Activated naive CD8-positive, alpha-beta T cell treated with anti-CD3 and anti-CD28 coated beads, Interleukin-2, amount 50 U/mL, for 16 hours (primary cell): ENCODE measurements around the gene INPP5F.
"Not testable (repeated sequence)": the region's sequence is repeated elsewhere in the genome, so short reads cannot be mapped to it uniquely, and the experiment has no call there.

Experiments used
- DNase-seq: peaks from one replicate; pipeline ENCODE4 v3.0.0-alpha.2; 2020; ENCODE audit warnings: low read depth, low spot score

INPP5F gene

DNA sequence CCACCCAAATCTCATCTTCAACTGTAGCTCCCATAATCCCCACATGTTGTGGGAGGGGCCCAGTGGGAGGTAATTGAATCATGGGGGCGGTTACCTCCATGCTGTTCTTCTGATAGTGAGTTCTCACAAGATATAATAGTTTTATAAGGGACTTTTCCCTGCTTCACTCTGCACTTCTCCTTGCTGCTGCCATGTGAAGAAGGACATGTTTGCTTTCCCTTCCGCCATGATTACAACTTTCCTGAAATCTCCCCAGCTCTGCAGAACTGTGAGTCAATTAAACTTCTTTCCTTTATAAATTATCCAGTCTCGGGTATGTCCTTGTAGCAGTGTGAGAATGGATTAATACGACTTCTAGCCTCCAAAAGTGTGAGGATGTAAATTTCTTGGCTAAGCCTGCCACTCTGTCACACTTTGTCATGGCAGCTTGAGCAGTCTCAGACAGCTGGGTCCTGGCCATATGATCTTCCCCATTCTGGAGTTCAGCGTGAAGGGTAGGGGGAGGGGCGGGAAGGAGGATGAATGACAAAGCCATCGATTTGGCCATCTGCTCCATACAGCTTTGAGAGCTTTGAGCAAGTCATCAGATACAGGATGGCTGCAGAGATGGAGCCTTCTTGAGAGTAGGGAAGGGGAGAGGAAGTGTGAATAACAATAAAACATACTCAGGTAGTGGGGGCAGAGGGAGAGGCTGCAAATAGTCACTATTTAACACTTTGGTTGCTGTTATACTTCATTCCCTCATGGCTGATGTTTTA is 19.1 kb upstream of the INPP5F start:
- no peak for DNase-seq

DNA sequence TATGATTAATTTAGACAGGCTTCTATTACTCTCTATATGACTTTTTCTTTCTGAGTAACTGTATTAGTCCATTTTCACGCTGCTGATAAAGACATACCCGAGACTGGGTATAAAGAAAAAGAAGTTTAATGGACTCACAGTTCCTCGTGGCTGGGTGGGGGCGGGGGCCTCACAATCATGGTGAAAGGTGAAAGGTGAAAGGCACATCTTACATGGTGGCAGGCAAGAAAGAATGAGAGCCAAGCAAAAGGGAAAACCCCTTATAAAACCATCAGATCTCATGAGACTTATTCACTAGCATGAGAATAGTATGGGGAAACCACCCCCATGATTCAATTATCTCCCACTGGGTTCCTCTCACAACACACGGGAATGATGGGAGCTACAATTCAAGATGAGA is 18.5 kb upstream of the INPP5F start:
- DNase-seq, result not testable (repeated sequence)

DNA sequence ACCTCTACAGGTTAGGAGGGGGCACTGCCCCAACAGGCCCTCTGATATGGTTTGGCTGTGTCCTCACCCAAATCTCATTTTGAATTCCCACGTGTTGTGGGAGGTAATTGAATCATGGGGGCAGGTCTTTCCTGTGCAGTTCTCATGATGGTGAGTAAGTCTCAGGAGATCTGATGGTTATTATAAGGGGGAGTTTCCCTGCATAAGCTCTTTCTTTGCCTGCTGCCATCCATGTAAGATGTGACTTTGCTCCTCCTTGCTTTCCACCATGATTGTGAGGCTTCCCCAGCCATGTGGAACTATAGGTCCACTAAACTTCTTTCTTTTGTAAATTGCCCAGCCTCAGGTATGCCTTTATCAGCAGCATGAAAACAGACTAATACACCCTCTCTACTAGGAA is 14.9 kb upstream of the INPP5F start:
- DNase-seq, result not testable (repeated sequence)

DNA sequence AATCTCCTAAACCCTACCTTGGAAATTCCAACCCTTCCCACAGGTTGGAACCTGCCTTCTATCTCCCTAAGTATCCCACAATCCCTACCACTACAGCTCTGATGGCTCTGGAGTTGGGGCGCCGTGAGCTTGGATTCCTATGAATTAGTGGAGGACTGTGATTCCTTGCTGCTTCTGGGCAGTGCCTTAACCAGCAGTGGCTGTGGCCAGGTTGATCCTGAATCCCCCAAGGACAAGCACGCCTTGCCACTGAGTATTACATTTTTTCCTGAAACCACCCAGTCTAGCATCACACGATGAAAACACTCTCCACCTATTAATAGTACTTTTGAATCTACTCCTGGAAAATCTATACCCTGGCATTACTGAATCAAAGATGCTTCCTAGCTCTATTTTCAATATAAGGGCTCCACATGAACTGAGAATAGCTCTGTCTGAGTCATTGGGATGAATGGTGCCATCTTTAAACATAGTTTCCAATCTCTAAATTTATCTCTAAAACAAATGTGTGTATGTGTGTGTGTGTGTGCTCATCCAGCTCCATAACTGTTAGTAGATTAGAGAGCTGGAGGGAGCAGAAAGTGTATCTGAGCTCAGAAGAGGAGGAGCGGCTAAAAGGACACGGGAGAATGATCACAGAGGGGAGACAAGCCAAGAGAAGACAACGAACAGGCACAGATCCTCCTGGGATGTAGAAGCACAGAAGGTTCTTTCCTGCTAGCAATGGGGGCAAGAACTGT is 11.9 kb upstream of the INPP5F start:
- DNase-seq, result no peak

DNA sequence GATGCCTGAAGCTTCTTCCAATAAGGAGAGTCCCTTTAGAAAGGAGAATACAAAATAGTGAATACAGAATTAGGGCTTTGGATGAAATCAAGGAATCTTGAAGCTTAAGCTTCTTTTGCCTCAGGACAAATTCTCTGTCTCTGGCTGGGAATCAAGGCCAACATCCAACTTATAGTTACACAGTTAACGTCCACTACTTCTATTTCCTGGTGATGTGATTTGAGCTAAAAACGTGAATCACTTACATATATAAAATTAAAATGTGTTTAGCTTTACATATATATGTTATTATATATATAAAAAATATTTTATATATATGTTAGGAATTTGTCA is 11.4 kb upstream of the INPP5F start:
- DNase-seq, result no peak

DNA sequence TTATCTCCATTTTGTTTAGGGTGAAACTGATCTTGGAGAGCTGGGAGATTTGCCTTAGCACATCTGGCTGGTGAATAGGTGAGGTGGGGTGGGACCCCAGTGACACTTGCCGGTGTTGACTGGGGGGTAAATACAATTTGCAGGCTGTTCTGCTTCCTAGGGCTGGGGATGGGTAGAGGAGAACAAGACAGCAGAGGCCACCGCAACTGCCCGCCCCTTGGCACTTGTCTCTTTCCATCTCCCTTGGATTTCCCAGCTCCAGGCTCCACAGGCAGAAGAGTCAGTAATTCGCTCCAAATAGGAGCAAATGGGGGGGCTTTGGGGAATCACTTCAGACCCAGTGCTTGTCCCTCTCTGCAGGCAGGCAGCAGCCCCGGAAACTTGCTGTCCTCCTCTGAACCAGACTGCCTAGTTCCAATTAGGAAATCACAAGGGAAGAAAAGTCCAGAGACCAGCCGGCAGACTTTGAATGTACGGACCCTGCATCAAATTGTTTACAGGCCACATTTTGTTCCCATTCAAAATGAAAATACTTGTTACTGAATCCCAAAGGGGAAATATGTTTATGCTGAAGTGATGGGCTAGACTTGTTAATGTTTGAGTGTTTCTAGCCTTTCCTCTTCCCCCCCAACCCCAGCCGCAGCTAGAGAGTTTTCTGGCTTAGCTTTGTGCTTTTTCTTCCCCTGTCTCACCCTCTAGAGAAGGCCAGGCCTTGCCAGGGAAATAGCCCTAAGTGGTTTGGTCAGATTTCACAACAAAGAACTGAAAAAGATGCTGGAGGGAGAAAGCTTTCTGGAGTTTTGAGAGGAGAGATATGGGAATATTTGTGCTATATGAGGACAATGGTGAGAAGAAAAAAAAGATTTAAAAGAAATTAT is 10.0 kb upstream of the INPP5F start:
- DNase-seq, result no peak

DNA sequence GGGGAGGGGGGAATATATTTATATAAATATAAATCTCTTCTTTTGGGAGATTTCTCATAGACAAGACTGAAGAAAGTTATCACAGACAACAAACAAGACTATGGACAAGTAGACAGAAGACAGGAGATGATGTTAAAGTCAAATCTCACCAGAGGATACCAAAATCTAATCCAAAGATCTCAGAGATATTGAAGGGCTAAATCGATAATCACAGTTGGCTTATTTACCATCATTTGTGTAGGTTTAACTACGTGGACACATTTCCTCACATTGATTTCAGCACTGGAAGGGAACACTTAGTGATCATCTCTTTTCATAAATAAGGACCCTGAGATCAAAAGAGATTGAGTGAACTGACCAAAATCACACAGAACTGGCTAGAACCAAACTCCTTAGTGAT is 2.7 kb upstream of the INPP5F start:
- DNase-seq, result no peak

DNA sequence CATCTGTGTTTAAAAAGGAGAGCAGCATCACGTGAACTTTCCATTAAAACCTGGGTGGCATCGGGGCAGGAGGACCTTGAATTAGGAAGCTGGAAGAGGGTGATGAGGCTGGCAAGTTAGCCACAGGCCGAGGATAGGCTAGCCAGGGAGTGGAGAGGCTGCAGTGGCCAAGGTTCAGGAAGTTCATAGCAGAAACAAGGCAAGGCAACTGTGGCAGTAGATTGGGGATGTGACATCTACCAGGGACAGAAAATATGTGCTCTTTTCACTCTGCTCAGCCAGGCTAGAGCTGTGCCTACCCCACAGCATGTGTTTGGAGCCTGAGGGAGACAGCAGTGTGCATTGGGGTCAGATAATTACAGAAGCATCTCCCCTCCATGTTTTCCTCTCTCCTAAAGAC is 2.2 kb upstream of the INPP5F start:
- DNase-seq, result no peak

DNA sequence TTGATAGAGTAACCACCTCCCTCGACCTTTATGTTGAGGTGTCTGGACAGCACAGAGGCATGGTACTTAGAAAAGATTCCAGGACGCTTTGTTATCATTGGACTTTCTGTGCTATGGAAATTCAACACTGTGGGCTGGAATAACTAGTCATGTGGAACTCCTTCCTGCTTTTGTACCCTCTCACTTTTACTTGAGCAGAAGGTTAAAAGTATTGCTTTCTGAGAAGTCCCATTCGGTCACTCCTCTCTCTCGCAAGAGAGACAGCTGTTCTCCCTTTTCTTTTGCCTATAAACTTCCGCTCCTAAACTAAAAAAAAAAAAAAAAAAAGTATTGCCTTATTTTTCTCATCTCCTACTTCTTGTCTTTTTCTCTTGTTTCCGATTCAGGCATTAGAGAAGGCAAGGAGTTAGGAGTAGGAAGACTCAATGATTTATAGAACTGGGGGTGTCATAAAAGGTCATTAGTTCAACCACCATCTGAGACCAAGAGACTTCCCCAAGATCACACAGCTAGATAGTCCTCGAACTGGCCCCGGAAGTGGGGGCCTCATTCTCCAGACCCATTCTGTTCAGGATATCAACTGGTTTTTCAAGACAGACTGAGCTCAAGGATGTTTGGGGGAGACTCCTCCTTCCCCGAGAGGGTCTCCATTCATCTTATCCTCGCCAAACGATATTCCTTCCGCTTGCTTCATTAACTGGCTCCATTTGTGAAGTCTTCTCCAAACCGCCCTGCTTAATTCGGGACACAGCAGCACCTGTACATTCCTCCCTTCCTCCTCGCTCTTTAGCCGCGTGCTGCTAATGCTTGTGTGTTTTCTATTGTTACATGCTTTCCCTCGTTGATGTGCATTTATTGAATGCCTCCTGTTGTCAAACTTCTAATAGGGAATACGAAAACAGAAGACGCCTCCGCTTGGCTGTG is 995 bp upstream of the INPP5F start:
- no peak for DNase-seq

DNA sequence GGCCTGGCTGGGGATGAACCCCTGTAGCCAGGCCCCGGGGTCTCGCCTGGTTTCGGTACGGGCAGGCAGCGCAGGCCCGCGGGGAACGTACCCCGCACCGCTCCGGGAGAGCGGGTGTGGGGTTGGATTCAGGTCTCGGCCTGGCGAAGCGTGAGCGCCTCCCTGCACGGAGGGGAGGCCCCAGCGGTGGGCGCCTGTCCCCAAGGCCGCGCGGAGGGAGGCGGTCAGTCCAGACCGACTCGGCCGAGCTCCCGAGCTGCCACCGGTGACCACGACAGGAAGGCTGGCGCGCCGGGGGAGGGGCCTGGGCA is 378 bp upstream of the INPP5F start:
- DNase-seq, result no peak

DNA sequence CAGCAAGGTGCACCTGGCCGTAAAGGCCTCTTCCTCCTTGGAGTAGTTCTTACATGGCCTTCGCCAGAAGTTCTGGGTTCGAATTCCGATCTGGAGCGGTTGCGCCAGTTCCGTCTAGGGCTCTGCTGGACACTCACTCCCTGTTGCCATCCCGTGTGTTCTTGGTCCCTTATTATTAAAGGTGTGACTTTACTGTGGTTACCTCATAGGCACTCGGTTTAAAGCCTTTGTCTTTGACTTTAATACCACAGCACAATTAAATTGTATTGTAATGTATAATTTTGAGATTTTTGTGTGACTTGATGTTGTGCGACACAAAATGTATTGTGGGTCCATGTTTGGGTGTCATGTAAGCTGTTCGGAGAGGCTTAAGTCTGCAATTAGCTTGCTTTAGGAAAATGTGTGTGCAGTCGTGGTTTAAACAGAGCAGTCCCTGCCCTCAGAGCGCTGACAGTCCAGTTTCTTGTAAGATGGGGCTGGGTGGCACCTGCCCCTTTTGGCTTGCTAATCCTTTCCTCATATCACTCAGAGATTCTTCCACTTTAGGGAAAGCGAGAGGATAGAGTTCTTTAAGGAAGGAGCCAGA is 919 bp downstream of the INPP5F start:
- DNase-seq, result no peak

DNA sequence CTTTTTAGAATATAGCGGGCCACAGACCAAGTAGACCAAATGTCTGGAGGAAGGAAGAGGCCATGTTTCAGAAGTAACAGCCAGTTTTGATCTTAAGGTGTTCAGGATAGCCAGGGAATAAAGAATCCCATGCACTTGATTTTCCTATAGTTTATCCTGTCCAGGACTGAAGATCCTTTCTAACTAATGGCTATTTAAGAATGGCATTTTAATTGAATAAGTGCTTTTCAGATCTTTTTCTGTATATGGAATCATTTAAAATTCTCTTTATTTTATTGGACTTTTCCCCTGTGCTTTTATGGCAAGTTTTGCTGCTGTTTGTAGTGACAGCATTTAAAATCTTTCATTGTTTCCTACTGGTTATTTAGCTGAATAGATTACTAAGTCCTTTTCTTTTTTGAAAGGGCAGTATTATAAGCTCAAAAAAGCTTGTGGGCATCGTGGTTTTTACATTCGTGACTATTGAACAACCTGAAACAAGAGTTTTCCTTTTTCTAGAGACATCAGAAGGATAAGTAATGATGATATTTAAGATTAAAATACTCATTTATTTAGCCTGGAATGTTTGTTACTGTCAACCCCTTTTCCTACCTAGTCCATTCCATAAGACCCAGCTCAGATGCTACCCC is 2.4 kb downstream of the INPP5F start:
- DNase-seq, result no peak

DNA sequence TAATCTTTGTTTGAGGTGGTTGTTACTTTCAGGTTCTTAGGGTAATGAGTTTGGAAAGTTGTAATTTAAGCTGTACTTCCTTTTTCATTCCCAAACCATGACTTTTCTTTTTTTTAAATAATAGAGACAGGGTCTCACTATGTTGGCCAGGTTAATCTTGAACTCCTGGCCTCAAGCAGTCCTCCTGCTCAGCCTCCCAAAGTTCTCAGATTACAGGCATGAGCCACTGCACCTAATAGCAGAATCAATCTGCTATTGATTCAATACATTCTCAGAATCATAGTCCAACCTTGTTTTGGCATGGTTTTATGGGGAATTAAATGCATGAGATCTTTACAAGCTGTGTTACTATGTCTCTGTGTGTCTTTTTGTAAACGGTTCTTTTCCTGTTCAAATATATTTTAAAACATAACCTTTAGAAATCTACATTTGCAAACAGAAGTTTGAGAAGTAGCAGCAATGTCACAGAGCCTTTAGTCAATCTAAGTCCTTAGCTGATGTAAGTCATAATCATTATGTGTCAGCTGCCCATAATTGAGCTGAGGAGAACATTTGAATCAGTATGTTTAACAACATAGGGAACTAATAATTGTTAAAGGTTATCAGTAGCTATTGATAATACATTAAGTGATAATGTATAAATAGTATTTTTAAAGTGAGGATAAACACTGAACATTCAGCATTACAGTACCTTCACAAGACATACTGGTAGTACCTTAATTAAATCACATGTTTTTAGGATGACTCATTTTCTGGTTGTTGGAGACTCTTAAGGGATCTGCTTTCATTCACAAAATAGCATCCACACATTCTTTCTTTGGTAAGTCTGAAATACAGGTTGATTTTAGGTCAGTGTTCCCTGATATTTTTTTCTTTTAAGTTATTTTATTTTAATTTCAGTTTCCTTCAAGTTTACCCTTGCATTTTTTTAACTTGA is 8.8 kb downstream of the INPP5F start:
- DNase-seq, result no peak

DNA sequence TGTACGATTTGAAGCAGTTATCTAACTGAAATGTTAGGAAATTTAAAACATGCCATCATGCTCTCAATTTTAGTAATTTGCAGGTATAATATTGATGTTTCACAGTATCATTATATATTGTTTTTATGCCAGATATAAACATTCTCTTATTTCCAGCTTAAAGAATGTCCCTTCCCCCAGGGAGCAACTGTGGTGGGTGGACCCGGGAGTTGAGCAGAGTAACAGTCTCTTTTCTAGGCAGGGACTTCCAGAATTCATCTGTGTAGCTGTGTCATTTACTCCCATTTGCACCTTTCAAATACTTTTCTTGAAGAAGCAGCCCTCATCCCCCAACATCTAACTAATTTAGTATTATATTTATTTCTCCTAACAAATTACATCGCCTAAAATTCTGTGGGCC is 9.6 kb downstream of the INPP5F start:
- no peak for DNase-seq

DNA sequence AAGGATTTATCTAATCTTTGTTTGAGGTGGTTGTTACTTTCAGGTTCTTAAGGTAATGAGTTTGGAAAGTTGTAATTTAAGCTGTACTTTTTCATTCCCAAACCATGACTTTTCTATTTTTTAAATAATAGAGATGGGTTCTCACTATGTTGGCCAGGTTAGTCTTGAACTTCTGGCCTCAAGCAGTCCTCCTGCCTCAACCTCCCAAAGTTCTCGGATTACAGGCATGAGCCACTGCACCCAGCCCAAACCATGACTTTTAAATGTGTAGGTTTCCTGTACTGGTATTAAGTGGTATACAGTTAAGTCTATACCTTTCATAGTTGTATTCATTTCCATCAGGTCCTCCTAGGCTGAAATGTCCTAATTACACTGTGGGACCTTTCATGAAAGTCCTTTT is 10.4 kb downstream of the INPP5F start:
- DNase-seq, result no peak

DNA sequence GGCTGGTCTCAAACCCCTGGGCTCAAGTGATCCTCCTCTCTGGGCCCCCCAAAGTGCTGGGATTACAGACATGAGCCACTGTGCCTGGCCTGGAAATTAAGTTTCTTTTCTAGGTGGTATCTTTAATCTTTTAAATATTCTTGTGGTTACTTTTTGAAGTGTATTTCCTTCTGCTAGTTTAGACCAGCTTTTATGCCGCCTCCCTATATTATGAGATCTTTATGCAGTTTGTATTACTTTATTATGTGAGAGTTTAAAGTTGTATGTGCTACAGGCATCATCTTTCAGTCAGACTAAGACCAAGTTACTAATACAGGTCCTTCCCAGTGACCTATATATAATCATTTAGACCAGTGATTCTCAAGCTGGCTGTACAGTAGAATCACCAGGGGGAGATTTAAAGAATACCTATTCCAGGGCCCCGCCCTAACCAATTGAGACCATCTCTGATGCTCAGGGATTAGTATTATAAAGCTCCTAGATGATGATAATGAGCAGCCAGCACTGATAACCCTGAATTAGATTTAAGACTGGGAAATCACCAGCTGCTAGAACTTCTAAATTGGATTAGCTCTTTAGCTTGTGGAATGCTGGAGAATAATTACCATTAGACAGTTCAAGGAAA is 11.3 kb downstream of the INPP5F start:
- no peak for DNase-seq

DNA sequence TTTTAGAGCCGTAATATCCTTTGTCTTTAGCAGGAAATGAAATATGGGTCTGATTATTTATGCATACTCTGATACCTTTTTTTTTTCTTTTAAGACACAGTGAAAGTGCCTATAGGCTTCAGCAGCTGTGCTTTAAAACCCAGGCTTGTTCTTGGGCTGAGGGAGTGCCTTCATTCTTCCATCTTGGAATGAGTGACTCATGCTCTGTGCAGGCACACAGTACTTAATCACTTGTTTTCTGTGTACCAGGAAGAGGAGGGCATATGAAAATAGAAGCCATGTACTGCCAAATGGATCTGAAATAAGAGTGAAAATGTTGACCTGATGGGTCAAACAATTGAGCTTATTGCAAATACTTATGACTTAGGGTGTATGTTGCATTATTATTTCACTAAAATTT is 12.0 kb downstream of the INPP5F start:
- no peak for DNase-seq

DNA sequence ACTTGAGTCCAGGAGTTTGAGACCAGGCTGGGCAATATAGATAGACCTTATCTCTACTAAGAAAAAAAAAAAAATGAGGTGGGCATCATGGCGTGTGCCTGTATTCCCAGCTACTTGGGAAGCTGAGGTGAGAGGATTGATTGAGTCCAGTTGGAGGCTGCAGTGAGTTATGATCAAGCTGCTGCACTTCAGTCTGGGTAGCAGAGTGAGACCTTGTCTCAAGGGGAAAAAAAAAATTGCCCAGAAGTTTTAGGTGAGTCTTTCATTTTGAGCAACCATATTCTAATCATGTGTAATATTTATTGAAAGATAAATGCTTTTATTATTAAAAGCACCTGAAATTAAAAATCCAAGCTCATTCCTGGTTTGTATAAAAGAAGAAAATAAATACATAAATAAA is 13.1 kb downstream of the INPP5F start:
- no peak for DNase-seq

DNA sequence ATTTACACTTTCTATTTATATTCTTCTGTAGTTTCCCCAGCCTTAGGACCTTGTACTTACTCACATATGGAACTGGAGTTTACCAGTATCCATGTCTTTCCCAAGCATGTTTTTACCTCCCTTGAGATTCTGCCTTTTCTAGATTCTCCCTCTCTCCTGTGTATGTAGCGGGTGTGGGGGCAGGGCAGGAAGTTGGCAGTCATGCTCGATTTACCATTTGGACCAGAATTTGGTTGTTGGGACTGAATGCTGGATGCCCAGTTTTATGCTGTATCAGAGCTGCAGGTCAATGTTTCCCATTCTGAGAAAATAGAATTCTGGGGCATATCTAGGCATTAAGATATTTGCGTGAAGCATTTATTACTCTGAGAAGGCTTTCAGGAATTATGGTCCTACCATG is 14.2 kb downstream of the INPP5F start:
- no peak for DNase-seq
